Nephron progenitor cell (in vitro differentiated cells): ENCODE results near the gene ZMIZ1.

ENCODE experiments used
- DNase-seq: peaks from one replicate; pipeline ENCODE4 v3.0.0; 2021
- H3K27ac Mint-ChIP-seq: 2 replicates; pipeline ENCODE4 v1.8.0; 2021; ENCODE audit warnings: mild to moderate bottlenecking, moderate library complexity, mixed read lengths
- H3K27me3 Mint-ChIP-seq: 2 replicates; pipeline ENCODE4 v1.8.0; 2021; ENCODE audit warnings: mild to moderate bottlenecking, low read depth, mixed read lengths; ENCODE audit not compliant: poor library complexity
- H3K36me3 Mint-ChIP-seq: 2 replicates; pipeline ENCODE4 v1.8.0; 2021; ENCODE audit warnings: low read depth, mixed read lengths
- H3K4me1 Mint-ChIP-seq: 2 replicates; pipeline ENCODE4 v1.8.0; 2021; ENCODE audit warnings: mixed read lengths
- H3K4me3 Mint-ChIP-seq: 2 replicates; pipeline ENCODE4 v1.8.0; 2021; ENCODE audit warnings: mild to moderate bottlenecking, moderate library complexity, mixed read lengths
- H3K9me3 Mint-ChIP-seq: 2 replicates; pipeline ENCODE4 v1.8.0; 2021; ENCODE audit warnings: mild to moderate bottlenecking, moderate library complexity, mixed read lengths
- TF ChIP-seq, protein P1 (sequence below): fragments of 200-600 bp; sonication (generic); IDR thresholded peaks from 2 replicates; pipeline ENCODE4 v1.5.0; 2021; ENCODE audit warnings: antibody characterized with exemption

Gene ZMIZ1

DNA sequence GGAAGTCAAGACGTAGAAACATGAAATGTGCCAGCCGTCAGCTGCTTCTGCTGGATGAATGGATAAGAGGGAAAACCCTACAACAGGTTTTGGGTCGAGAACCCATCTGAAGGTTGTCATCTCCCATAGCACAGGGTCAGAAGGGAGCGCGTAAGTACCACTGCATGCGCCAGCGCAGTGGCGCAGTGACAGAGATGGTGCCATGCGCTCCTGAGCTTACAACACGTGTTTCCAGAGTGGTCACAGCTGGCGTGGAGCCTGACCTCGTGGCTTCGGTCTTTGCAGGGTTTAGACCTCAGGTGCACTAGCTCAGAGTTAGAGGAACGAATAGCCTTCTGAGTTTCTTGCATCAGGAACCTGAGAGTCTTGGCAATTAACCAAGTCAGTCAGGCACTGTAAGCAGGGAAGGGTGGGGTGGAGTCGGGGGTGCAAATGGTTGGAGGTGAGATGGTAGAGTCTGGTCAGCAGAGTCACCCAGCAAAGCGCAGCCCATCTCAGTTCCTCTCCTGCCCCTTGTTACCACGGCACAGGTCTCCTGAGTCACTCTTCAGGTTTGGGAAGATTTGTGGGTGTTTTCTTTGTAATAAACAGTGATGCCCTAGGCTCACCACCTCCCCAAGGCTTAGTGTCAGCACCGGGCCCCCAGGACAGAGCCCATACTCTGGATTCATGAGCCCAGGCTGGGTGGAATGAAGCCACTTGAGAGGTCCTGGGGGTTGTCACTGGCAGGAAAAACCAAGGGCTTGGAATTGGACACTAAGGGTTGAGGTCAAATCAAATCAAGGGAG, 194.4 kb downstream of the ZMIZ1 start:
- Mint-ChIP-seq H3K4me1 (peaks cover 84% of the 10 kb centered on the region), H3K4me3 (peak overlapping the region; percentile 5)

GRCh38 chr10:79263939-79264338, 195.2 kb downstream of the ZMIZ1 start:
- no peak overlapping the region for H3K4me3 Mint-ChIP-seq
- no peaks in the 10 kb centered on the region for H3K9me3 Mint-ChIP-seq
- H3K27me3 Mint-ChIP-seq, result peaks cover 3% of the 10 kb centered on the region
- no peak for DNase-seq
- TF ChIP-seq, protein P1, sequence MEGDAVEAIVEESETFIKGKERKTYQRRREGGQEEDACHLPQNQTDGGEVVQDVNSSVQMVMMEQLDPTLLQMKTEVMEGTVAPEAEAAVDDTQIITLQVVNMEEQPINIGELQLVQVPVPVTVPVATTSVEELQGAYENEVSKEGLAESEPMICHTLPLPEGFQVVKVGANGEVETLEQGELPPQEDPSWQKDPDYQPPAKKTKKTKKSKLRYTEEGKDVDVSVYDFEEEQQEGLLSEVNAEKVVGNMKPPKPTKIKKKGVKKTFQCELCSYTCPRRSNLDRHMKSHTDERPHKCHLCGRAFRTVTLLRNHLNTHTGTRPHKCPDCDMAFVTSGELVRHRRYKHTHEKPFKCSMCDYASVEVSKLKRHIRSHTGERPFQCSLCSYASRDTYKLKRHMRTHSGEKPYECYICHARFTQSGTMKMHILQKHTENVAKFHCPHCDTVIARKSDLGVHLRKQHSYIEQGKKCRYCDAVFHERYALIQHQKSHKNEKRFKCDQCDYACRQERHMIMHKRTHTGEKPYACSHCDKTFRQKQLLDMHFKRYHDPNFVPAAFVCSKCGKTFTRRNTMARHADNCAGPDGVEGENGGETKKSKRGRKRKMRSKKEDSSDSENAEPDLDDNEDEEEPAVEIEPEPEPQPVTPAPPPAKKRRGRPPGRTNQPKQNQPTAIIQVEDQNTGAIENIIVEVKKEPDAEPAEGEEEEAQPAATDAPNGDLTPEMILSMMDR, result no peak
- H3K36me3 Mint-ChIP-seq, result peaks cover 16% of the 10 kb centered on the region
- H3K4me1 Mint-ChIP-seq, result peaks cover 83% of the 10 kb centered on the region
- no peak overlapping the region for H3K27ac Mint-ChIP-seq

More for the DNA sequence above, 194.4 kb downstream of the ZMIZ1 start:
- peak overlapping the region; percentile 60 for H3K27ac Mint-ChIP-seq
- H3K27me3 Mint-ChIP-seq, result peaks cover 3% of the 10 kb centered on the region
- no peaks in the 10 kb centered on the region for H3K9me3 Mint-ChIP-seq
- DNase-seq, result no peak
- TF ChIP-seq, protein P1, result no peak
- peaks cover 16% of the 10 kb centered on the region for H3K36me3 Mint-ChIP-seq

DNA sequence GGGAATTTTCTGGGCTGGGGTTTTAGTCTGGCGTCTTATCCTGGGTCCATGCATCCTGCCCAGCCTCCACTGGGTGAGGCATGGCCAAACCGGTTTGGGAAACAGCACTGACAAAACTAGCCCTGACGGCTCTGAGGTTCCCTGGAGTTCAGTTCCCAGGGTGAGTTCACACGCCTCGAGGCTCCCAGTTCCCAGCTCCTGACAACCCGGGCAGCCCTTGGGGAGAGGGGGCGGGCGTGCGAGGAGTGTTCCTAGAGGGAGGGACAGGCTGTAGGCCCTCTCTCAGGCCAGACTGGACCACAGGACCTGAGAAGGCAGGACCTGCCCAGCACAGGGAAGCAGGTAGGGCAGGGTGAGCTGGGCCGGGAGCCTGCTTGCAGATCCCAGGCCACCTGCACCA, 196.2 kb downstream of the ZMIZ1 start:
- peaks cover 8% of the 10 kb centered on the region for H3K36me3 Mint-ChIP-seq
- peak overlapping the region; percentile 94 for H3K27ac Mint-ChIP-seq
- DNase-seq, result no peak
- peaks cover 2% of the 10 kb centered on the region for H3K27me3 Mint-ChIP-seq
- TF ChIP-seq, protein P1, result no peak
- H3K4me1 Mint-ChIP-seq, result peaks cover 82% of the 10 kb centered on the region
- no peaks in the 10 kb centered on the region for H3K9me3 Mint-ChIP-seq
- peak overlapping the region; percentile 38 for H3K4me3 Mint-ChIP-seq

GRCh38 chr10:79266084-79266483, 197.3 kb downstream of the ZMIZ1 start:
- Mint-ChIP-seq H3K4me1 (peaks cover 82% of the 10 kb centered on the region), H3K36me3 (peaks cover 6% of the 10 kb centered on the region), H3K9me3 (no peaks in the 10 kb centered on the region), H3K4me3 (no peak overlapping the region), H3K27ac (peak overlapping the region; percentile 82), H3K27me3 (no peaks in the 10 kb centered on the region)
- TF ChIP-seq, protein P1, result no peak
- no peak for DNase-seq

DNA sequence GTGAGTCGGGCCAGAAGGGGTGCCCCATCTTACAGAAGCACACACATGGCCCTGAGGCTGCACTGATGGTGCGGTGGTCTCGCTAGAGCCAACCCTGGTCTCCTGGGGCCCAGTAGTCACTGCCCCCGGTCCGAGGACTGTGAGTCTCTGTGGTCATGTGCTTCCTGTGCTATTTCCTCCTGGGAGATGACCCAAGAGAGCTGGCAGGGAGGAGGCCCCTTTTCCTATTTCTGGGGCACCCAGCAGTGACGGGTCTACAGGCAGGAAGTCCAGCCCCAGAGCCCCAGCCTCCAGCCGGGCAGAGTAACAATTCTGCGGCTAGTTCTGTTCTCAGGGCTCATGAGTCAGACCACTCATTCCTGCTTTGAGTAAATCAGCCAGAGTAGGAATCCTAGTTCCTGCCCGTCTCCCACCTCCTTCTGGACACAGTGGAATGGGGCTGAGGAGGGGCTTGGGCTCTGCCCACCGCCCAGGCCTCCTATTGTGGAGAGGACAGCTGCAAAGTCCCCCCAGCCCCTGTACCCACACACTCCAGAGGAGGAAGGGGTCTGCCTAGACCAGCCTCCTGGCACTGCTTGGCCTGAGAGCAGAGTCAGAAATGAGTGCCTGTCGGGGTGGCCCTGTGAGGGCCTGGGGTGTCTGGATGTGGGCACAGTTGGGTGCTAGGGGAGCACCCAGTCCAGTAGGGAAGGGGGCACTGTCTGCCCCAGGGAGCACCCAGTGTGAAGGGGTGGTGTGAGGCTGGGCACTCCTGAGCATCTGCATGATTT, 198.0 kb downstream of the ZMIZ1 start:
- DNase-seq, result no peak
- Mint-ChIP-seq H3K27me3 (no peaks in the 10 kb centered on the region), H3K27ac (peak overlapping the region; percentile 59), H3K4me3 (no peak overlapping the region), H3K4me1 (peaks cover 82% of the 10 kb centered on the region), H3K36me3 (peaks cover 6% of the 10 kb centered on the region), H3K9me3 (no peaks in the 10 kb centered on the region)
- TF ChIP-seq, protein P1, result no peak
